ENCODE data around the gene GTF3A. TPM values are rescaled to one million over a fixed set of nuclear protein-coding genes. Genes with fewer than 3 reads are reported as not detected.

Gene GTF3A
- total RNA-seq, 2 donors from 2014 or later = 39.7 to 76.0 TPM

- no peaks in the 10 kb centered on the region for H3K9me3 ChIP-seq
- peak; percentile 90 for DNase-seq
- H3K4me3 ChIP-seq = peak overlapping the region; percentile 65
- peak overlapping the region; percentile 90 for H3K27ac ChIP-seq
- peak overlapping the region; percentile 75 to 92 for H3K9ac ChIP-seq (ENCODE audit: low read depth in 2 of 2, low read length in 2 of 2)
- H3K36me3 ChIP-seq = peaks cover 10% of the 10 kb centered on the region
- H3K4me1 ChIP-seq = peaks cover 3% of the 10 kb centered on the region
- no peak for TF ChIP-seq CTCF (IDR thresholded peaks at IDR 0.05)
- intact Hi-C loops (cut with DNase I) = loop anchor here (10.0 kb wide), 1 partner anchor 199 kb away; the partner anchor contains the start of genes LNX2 and POLR1D
- no peaks in the 10 kb centered on the region for H3K27me3 ChIP-seq
Observed at GRCh38 chr13:27425918-27426630, 1.7 kb downstream of the GTF3A start.

- Histone ChIP-seq H3K36me3 (peaks cover 15% of the 10 kb centered on the region), H3K9ac (ENCODE audit: low read depth in 2 of 2, low read length in 2 of 2) (no peak overlapping the region), H3K4me3 (no peak overlapping the region), H3K27me3 (no peaks in the 10 kb centered on the region), H3K27ac (no peak overlapping the region), H3K9me3 (no peaks in the 10 kb centered on the region), H3K4me1 (peaks cover 3% of the 10 kb centered on the region)
- DNase-seq = no peak
- TF ChIP-seq CTCF (IDR thresholded peaks at IDR 0.05) = no peak
- intact Hi-C loops (cut with DNase I) = loop anchor here (10.0 kb wide), 1 partner anchor 197 kb away; the partner anchor contains the start of genes LNX2 and POLR1D
Observed at GRCh38 chr13:27427641-27428040, 3.2 kb downstream of the GTF3A start.

GRCh38 chr13:27428160-27428559 is 3.7 kb downstream of the GTF3A start:
- Histone ChIP-seq H3K9ac (ENCODE audit: low read depth in 2 of 2, low read length in 2 of 2) (no peak overlapping the region), H3K27ac (no peak overlapping the region), H3K36me3 (peaks cover 15% of the 10 kb centered on the region), H3K4me3 (no peak overlapping the region), H3K27me3 (no peaks in the 10 kb centered on the region), H3K4me1 (peaks cover 3% of the 10 kb centered on the region), H3K9me3 (no peaks in the 10 kb centered on the region)
- TF ChIP-seq CTCF (IDR thresholded peaks at IDR 0.05) = no peak
- intact Hi-C loops (cut with DNase I) = loop anchor here (10.0 kb wide), 1 partner anchor 197 kb away; the partner anchor contains the start of genes LNX2 and POLR1D
- DNase-seq = no peak

- Histone ChIP-seq H3K36me3 (peaks cover 18% of the 10 kb centered on the region), H3K27ac (no peak overlapping the region), H3K4me1 (peaks cover 2% of the 10 kb centered on the region), H3K4me3 (no peak overlapping the region), H3K27me3 (no peaks in the 10 kb centered on the region), H3K9me3 (no peaks in the 10 kb centered on the region), H3K9ac (ENCODE audit: low read depth in 2 of 2, low read length in 2 of 2) (no peak overlapping the region)
- intact Hi-C loops (cut with DNase I) = no loop called here
- TF ChIP-seq CTCF (IDR thresholded peaks at IDR 0.05) = no peak
- no peak for DNase-seq
Observed at GRCh38 chr13:27432180-27432579, 7.8 kb downstream of the GTF3A start.

- no peak overlapping the region for H3K27ac ChIP-seq
- H3K9me3 ChIP-seq = no peaks in the 10 kb centered on the region
- DNase-seq = no peak
- H3K4me3 ChIP-seq = no peak overlapping the region
- no peaks in the 10 kb centered on the region for H3K27me3 ChIP-seq
- no peak overlapping the region for H3K9ac ChIP-seq (ENCODE audit: low read depth in 2 of 2, low read length in 2 of 2)
- H3K36me3 ChIP-seq = peaks cover 18% of the 10 kb centered on the region
- H3K4me1 ChIP-seq = no peaks in the 10 kb centered on the region
- intact Hi-C loops (cut with DNase I) = no loop called here
- TF ChIP-seq CTCF (IDR thresholded peaks at IDR 0.05) = no peak
Observed at GRCh38 chr13:27432611-27433210, 8.3 kb downstream of the GTF3A start.
